ENCODE measurements around the gene TCF25.

The TCF25 gene

DNA sequence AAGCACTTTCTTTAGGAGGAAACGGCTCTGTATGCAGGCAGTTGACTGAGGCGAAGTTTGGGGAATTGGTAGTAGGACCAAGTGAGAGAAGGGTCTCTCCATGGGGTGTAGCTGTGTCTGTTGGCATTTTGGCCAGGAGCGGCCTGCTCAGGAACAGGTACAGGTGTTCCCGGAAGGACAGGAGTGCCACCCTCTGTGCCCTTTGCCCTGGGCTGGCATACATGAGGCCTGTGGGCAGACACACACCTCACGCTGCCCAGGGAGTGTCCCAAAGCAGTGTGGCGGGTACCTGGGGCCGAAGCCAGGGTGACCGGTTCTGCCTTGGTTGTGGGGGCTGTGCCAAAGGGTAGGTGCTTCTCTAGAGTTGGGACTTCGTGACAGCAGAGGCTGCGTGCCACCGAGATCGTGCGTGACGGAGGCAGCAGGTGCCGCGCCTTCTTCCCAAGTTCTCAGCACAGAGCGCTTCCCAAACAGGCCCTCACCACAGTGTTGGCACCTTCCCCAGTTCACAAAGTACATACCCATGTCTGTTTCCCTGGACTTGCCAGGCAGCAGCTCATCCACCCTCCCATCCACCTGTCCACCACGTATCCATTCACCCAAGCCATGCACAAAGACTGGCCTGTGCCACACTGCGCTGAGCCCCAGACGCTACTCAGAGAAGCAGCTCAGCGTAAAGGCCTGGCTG is 19.9 kb upstream of the TCF25 start:
- Histone ChIP-seq H3K9ac (ENCODE audit: low read depth, low read length, poor library complexity, severe bottlenecking) (no peak overlapping the region), H3K27me3 (ENCODE audit: insufficient read depth, low read length, poor library complexity, severe bottlenecking) (no peaks in the 10 kb centered on the region), H4K20me1 (ENCODE audit: insufficient read depth, low read length, poor library complexity, severe bottlenecking) (no peaks in the 10 kb centered on the region), H3K9me2 (replicated peaks; ENCODE audit: low read depth, low read length) (no peaks in the 10 kb centered on the region), H3K9me3 (ENCODE audit: insufficient read depth, low read depth, low read length) (no peaks in the 10 kb centered on the region), H3K79me2 (ENCODE audit: insufficient read depth, low read length) (no peaks in the 10 kb centered on the region), H3F3A (ENCODE audit: low read depth) (no peaks in the 10 kb centered on the region), H3K4me3 (ENCODE audit: low read length, poor library complexity, severe bottlenecking) (no peak overlapping the region), H3K36me3 (ENCODE audit: insufficient read depth, low read length) (no peaks in the 10 kb centered on the region), H3K4me2 (ENCODE audit: low read depth, low read length, poor library complexity, severe bottlenecking) (no peak overlapping the region), H2AFZ (ENCODE audit: low read length) (no peak overlapping the region), H3K4me1 (ENCODE audit: insufficient read depth, low read length, poor library complexity, severe bottlenecking) (no peaks in the 10 kb centered on the region)
- TF ChIP-seq EZH2phosphoT487 (IDR thresholded peaks at IDR 0.05; ENCODE audit: borderline replicate concordance) (no peak), CTCF (conservative IDR thresholded peaks at IDR 0.05; ENCODE audit: low read length) (no peak)

DNA sequence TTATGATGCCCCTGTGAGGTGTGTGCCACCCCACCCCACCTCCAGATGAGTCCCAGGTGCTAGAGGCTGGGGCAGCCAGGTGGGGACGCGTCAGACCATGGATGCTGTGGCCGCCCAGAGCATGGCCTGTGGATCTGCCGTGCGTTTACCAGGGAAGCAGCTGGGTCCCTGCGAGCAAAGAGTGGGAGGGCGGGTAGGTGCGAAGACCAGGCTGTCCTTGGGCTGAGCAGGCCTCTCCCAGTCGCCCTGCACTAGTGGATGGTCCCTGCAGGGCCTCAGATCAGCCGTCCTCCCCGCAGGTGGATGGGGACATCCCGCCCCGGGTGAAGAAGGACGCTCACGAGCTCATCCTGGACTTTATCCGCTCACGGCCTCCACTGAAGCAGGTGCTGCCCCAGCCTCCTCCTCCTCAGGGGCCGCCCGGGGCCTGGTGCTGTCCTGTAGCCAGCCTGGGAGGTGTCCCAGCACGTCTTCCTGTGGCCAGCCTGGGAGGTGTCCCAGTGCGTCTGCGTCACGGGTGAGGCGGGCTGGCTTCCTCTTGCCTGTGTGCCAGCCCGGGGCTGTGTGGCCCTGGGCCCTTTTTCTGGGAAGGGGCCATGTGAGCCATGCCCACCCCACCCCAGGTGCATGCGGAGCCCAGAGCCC is 18.0 kb upstream of the TCF25 start:
- H3K9me2 ChIP-seq (replicated peaks; ENCODE audit: low read depth, low read length): no peaks in the 10 kb centered on the region
- H3K27me3 ChIP-seq (ENCODE audit: insufficient read depth, low read length, poor library complexity, severe bottlenecking): no peaks in the 10 kb centered on the region
- H3K4me2 ChIP-seq (ENCODE audit: low read depth, low read length, poor library complexity, severe bottlenecking): no peak overlapping the region
- no peaks in the 10 kb centered on the region for H3K4me1 ChIP-seq (ENCODE audit: insufficient read depth, low read length, poor library complexity, severe bottlenecking)
- no peaks in the 10 kb centered on the region for H3K36me3 ChIP-seq (ENCODE audit: insufficient read depth, low read length)
- H3K9ac ChIP-seq (ENCODE audit: low read depth, low read length, poor library complexity, severe bottlenecking): no peak overlapping the region
- no peak overlapping the region for H3K4me3 ChIP-seq (ENCODE audit: low read length, poor library complexity, severe bottlenecking)
- H3F3A ChIP-seq (ENCODE audit: low read depth): no peaks in the 10 kb centered on the region
- no peak overlapping the region for H2AFZ ChIP-seq (ENCODE audit: low read length)
- no peaks in the 10 kb centered on the region for H3K9me3 ChIP-seq (ENCODE audit: insufficient read depth, low read depth, low read length)
- H3K79me2 ChIP-seq (ENCODE audit: insufficient read depth, low read length): no peaks in the 10 kb centered on the region
- TF ChIP-seq CTCF (conservative IDR thresholded peaks at IDR 0.05; ENCODE audit: low read length) (no peak), EZH2phosphoT487 (IDR thresholded peaks at IDR 0.05; ENCODE audit: borderline replicate concordance) (no peak)
- H4K20me1 ChIP-seq (ENCODE audit: insufficient read depth, low read length, poor library complexity, severe bottlenecking): no peaks in the 10 kb centered on the region

DNA sequence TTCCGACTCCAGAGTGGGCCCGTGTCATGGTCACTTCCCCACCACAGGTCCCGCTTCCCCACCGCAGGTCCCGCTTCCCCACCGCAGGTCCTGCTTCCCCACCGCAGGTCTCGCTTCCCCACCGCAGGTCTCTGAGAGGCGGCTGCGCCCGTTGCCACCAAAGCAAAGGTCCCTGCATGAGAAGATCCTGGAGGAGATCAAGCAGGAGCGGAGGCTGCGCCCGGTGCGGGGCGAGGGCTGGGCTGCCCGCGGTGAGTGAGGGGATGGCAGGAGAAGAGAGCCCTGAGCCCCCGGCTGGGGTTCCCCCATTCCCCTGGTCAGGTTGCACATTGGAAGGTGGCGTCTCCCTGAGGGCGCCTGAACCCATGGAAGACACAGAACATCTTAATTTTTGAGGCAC is 17.4 kb upstream of the TCF25 start:
- no peaks in the 10 kb centered on the region for H3K4me1 ChIP-seq (ENCODE audit: insufficient read depth, low read length, poor library complexity, severe bottlenecking)
- no peaks in the 10 kb centered on the region for H3K9me2 ChIP-seq (replicated peaks; ENCODE audit: low read depth, low read length)
- no peak overlapping the region for H3K4me2 ChIP-seq (ENCODE audit: low read depth, low read length, poor library complexity, severe bottlenecking)
- TF ChIP-seq CTCF (conservative IDR thresholded peaks at IDR 0.05; ENCODE audit: low read length) (no peak), EZH2phosphoT487 (IDR thresholded peaks at IDR 0.05; ENCODE audit: borderline replicate concordance) (no peak)
- H3K9ac ChIP-seq (ENCODE audit: low read depth, low read length, poor library complexity, severe bottlenecking): no peak overlapping the region
- no peaks in the 10 kb centered on the region for H4K20me1 ChIP-seq (ENCODE audit: insufficient read depth, low read length, poor library complexity, severe bottlenecking)
- no peak overlapping the region for H3K4me3 ChIP-seq (ENCODE audit: low read length, poor library complexity, severe bottlenecking)
- no peaks in the 10 kb centered on the region for H3K27me3 ChIP-seq (ENCODE audit: insufficient read depth, low read length, poor library complexity, severe bottlenecking)
- no peaks in the 10 kb centered on the region for H3K9me3 ChIP-seq (ENCODE audit: insufficient read depth, low read depth, low read length)
- H3K36me3 ChIP-seq (ENCODE audit: insufficient read depth, low read length): no peaks in the 10 kb centered on the region
- no peaks in the 10 kb centered on the region for H3F3A ChIP-seq (ENCODE audit: low read depth)
- no peaks in the 10 kb centered on the region for H3K79me2 ChIP-seq (ENCODE audit: insufficient read depth, low read length)
- no peak overlapping the region for H2AFZ ChIP-seq (ENCODE audit: low read length)
